KMS-11 (cell line): ENCODE data around the gene STK38L.

Experiments
- H2AFZ ChIP-seq: fragments of 200-600 bp; sonication (generic); 2 replicates; pipeline ENCODE4 v1.6.1; 2016; ENCODE audit warnings: antibody characterized with exemption, mixed run types, low read depth
- H3K27ac ChIP-seq: fragments of 200-600 bp; sonication (generic); 2 replicates; pipeline ENCODE4 v1.6.1; 2016; ENCODE audit warnings: mild to moderate bottlenecking, mixed run types
- H3K27me3 ChIP-seq: fragments of 200-600 bp; sonication (generic); 2 replicates; pipeline ENCODE4 v1.6.1; 2017; ENCODE audit warnings: mild to moderate bottlenecking, low read depth, mixed run types, moderate library complexity; ENCODE audit not compliant: insufficient read depth
- H3K36me3 ChIP-seq: fragments of 200-600 bp; sonication (generic); 2 replicates; pipeline ENCODE4 v1.6.1; 2017; ENCODE audit warnings: mild to moderate bottlenecking, mixed run types; ENCODE audit not compliant: insufficient read depth
- H3K4me1 ChIP-seq: fragments of 200-600 bp; sonication (generic); 2 replicates; pipeline ENCODE4 v1.6.1; 2016; ENCODE audit warnings: mild to moderate bottlenecking, low read depth, mixed run types; ENCODE audit not compliant: poor library complexity, severe bottlenecking
- H3K4me2 ChIP-seq: fragments of 200-600 bp; sonication (generic); 2 replicates; pipeline ENCODE4 v1.7.0; 2016; ENCODE audit warnings: mild to moderate bottlenecking, mixed run types
- H3K4me3 ChIP-seq: fragments of 200-600 bp; sonication (generic); IDR thresholded peaks from 2 replicates; pipeline ENCODE4 v1.6.1; 2017; ENCODE audit warnings: low read depth, low read length, mixed read lengths; ENCODE audit not compliant: insufficient read depth
- H3K79me2 ChIP-seq: fragments of 200-600 bp; sonication (generic); 2 replicates; pipeline ENCODE4 v1.6.1; 2016; ENCODE audit warnings: low read depth, mixed run types; ENCODE audit not compliant: insufficient read depth
- H3K9ac ChIP-seq: fragments of 200-600 bp; sonication (generic); 2 replicates; pipeline ENCODE4 v1.6.1; 2016; ENCODE audit warnings: mild to moderate bottlenecking, mixed run types
- H4K20me1 ChIP-seq: fragments of 200-600 bp; sonication (generic); 2 replicates; pipeline ENCODE4 v1.6.1; 2016; ENCODE audit warnings: mild to moderate bottlenecking, mixed run types; ENCODE audit not compliant: insufficient read depth
- TF ChIP-seq, protein P1 (sequence below): fragments of 200-600 bp; sonication (generic); conservative IDR thresholded peaks from 2 replicates; pipeline ENCODE4 v1.6.1; 2017; ENCODE audit warnings: low read depth, mild to moderate bottlenecking, antibody characterized with exemption, low read length, moderate library complexity, mixed read lengths

Gene STK38L

DNA sequence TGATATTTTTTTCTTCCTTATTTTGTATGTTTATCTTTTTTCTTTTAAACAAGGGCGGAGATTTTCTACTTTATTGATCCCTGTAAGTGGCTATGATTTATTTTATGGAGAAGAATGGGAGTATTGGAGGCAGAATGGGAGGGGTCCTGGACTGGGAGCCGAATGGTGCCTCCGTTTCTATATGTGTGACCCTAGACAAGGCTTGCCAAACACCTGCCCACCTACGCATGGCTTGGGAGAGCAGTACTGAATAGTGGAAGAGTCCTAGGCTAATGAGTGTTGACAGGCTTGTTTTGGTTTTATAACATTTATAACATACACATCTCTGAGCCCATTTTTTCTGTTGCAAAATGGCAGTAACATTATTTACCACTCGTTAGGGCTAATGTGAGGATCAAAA, 29.0 kb downstream of the STK38L start:
- Histone ChIP-seq H3K27ac (peak overlapping the region; percentile 52), H3K27me3 (no peaks in the 10 kb centered on the region), H3K4me2 (peak overlapping the region; percentile 78), H3K36me3 (no peaks in the 10 kb centered on the region), H4K20me1 (no peaks in the 10 kb centered on the region), H3K9ac (no peak overlapping the region), H2AFZ (no peak overlapping the region), H3K79me2 (peaks cover 33% of the 10 kb centered on the region), H3K4me1 (peaks cover 63% of the 10 kb centered on the region), H3K4me3 (no peak overlapping the region)
- TF ChIP-seq, protein P1, sequence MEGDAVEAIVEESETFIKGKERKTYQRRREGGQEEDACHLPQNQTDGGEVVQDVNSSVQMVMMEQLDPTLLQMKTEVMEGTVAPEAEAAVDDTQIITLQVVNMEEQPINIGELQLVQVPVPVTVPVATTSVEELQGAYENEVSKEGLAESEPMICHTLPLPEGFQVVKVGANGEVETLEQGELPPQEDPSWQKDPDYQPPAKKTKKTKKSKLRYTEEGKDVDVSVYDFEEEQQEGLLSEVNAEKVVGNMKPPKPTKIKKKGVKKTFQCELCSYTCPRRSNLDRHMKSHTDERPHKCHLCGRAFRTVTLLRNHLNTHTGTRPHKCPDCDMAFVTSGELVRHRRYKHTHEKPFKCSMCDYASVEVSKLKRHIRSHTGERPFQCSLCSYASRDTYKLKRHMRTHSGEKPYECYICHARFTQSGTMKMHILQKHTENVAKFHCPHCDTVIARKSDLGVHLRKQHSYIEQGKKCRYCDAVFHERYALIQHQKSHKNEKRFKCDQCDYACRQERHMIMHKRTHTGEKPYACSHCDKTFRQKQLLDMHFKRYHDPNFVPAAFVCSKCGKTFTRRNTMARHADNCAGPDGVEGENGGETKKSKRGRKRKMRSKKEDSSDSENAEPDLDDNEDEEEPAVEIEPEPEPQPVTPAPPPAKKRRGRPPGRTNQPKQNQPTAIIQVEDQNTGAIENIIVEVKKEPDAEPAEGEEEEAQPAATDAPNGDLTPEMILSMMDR: no peak

DNA sequence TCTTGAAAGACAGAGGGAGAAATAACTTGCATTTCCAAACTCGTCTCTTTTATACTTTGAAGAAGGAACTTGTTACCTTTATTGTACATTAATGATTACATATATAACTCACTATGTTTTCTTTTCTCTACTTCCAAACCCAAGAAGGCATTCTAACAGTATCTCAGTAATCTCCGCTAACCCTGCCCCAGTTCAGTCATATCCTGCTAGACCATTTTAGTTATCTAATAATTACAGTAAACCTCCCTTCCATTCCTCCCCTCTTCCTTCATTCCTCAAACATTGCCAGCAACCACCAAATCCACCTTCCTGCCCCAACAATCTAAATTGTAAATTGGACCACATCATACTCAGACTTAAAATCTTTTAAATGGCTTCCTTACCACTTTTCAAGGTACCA, 30.6 kb downstream of the STK38L start:
- TF ChIP-seq, protein P1: no peak
- Histone ChIP-seq H3K4me1 (peaks cover 79% of the 10 kb centered on the region), H3K36me3 (no peaks in the 10 kb centered on the region), H2AFZ (no peak overlapping the region), H3K27ac (no peak overlapping the region), H3K4me2 (no peak overlapping the region), H4K20me1 (no peaks in the 10 kb centered on the region), H3K9ac (no peak overlapping the region), H3K27me3 (no peaks in the 10 kb centered on the region), H3K79me2 (peaks cover 33% of the 10 kb centered on the region), H3K4me3 (no peak overlapping the region)

DNA sequence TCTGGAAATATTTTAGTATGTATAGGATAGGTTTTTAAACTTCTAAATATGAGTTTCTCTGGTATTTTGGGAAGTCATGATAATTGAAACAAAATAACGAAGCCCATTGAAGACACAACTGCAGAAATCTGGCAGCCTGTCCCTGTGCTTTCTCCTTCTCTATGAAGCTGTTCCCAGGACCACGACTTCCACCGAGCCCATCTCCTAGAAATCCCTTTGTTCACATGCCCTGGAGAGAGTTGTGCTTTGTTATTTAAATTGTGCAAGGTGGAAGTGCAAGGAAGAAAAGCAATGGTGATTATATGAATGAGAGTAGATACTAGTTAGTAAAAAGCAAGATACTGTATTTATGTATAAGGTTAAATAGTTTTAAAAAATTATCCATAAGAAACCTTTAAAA, 32.2 kb downstream of the STK38L start:
- Histone ChIP-seq H2AFZ (no peak overlapping the region), H3K4me1 (peaks cover 78% of the 10 kb centered on the region), H3K36me3 (no peaks in the 10 kb centered on the region), H3K9ac (no peak overlapping the region), H3K4me2 (no peak overlapping the region), H4K20me1 (no peaks in the 10 kb centered on the region), H3K27me3 (no peaks in the 10 kb centered on the region), H3K27ac (no peak overlapping the region), H3K79me2 (peaks cover 19% of the 10 kb centered on the region), H3K4me3 (no peak overlapping the region)
- TF ChIP-seq, protein P1: no peak

DNA sequence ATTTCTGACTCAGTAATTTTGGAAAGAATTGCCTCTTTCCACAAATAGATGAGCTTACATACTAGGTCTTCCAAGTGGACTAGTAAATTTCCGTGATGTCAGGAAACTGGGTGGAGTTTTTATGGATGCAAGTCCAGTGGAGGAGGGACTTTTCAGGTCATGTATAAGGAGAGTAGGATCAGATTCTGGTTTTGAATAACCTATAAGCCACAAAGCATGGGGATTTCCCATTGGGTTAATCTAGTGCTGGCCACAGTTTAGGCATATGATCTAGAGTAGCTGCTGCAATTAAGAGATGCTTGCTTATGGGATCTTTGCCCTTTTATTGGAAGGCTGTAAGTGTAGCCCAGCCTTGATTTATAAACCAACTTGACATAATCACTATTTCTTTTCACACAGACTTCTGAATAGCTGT, 33.8 kb downstream of the STK38L start:
- Histone ChIP-seq H3K9ac (no peak overlapping the region), H3K79me2 (peaks cover 10% of the 10 kb centered on the region; the same call in 1 of the 2 replicates)

More for the DNA sequence above, 33.8 kb downstream of the STK38L start:
- H2AFZ ChIP-seq: no peak overlapping the region
- no peaks in the 10 kb centered on the region for H4K20me1 ChIP-seq
- TF ChIP-seq, protein P1: no peak
- H3K4me2 ChIP-seq: peak overlapping the region; percentile 95
- peaks cover 63% of the 10 kb centered on the region for H3K4me1 ChIP-seq
- peak overlapping the region; percentile 51 for H3K27ac ChIP-seq
- no peaks in the 10 kb centered on the region for H3K27me3 ChIP-seq
- no peak overlapping the region for H3K4me3 ChIP-seq
- no peaks in the 10 kb centered on the region for H3K36me3 ChIP-seq
